Transverse colon (tissue), 4 donors: ENCODE results near the gene INHBC. TPM values are rescaled to one million over a fixed set of nuclear protein-coding genes. Genes with fewer than 3 reads are reported as not detected.

Source experiments
- DNase-seq: peaks from one replicate; pipeline ENCODE4 v3.0.0-alpha.2; 2019
- H3K27ac ChIP-seq, 4 donors: fragments of 200-600 bp; sonication (generic); 2 replicates each; pipeline ENCODE4 v1.5.1; 2016 to 2018; ENCODE audit warnings: inconsistent platforms in 4 of 4
- H3K27me3 ChIP-seq: fragments of 200-600 bp; sonication (generic); 2 replicates; pipeline ENCODE4 v1.5.1; 2017; ENCODE audit warnings: inconsistent platforms
- H3K36me3 ChIP-seq, 4 donors: fragments of 200-600 bp; sonication (generic); 2 replicates each; pipeline ENCODE4 v1.5.1; 2017 to 2019; ENCODE audit warnings: inconsistent platforms in 4 of 4
- H3K4me1 ChIP-seq, 4 donors: fragments of 200-600 bp; sonication (generic); 2 replicates each; pipeline ENCODE4 v1.5.1; 2017 to 2020; ENCODE audit warnings: inconsistent platforms in 4 of 4
- H3K4me3 ChIP-seq, 4 donors: fragments of 200-600 bp; sonication (generic); 1 replicate in 1 of 4; 2 replicates in 3 of 4; pipeline versions ENCODE4 v1.5.1 to v1.6.1; 2017 to 2019; ENCODE audit warnings: inconsistent platforms in 4 of 4
- H3K9me3 ChIP-seq, 2 donors: fragments of 200-600 bp; sonication (generic); 2 replicates each; pipeline ENCODE4 v1.5.1; 2017 to 2019; ENCODE audit warnings: inconsistent platforms in 2 of 2
- CTCF ChIP-seq, 5 experiments: fragments of 200-600 bp in 3 of 5; fragments of 450-650 bp in 2 of 5; sonication (generic) in 3 of 5; IDR thresholded peaks; 1 replicate in 2 of 5; 2 replicates in 3 of 5; pipeline ENCODE4 v1.5.1; 2016 to 2017; ENCODE audit warnings: antibody characterized with exemption in 5 of 5, inconsistent platforms in 3 of 5, mild to moderate bottlenecking in 2 of 5, moderate library complexity in 1 of 5
- EP300 ChIP-seq: sonication (generic); formaldehyde crosslinking; IDR thresholded peaks from one replicate; pipeline ENCODE4 v1.6.1; 2017; ENCODE audit warnings: antibody characterized with exemption, low read depth
- POLR2A ChIP-seq: fragments of 450-650 bp; IDR thresholded peaks from one replicate; pipeline ENCODE4 v1.6.1; 2016; ENCODE audit warnings: antibody characterized with exemption, mild to moderate bottlenecking, moderate library complexity
- POLR2AphosphoS5 ChIP-seq, 3 donors: sonication (generic); formaldehyde crosslinking; IDR thresholded peaks; one replicate each; pipeline ENCODE4 v1.6.1; 2016; ENCODE audit warnings: antibody characterized with exemption in 3 of 3
- WGBS, 2 donors: methylation state at CpG; one replicate each; pipeline ENCODE4 v1.1.5; 2018; ENCODE audit warnings: low coverage in 1 of 2; 5-methylcytosine and 5-hydroxymethylcytosine counted together
- in situ Hi-C, 4 donors: fragments of 200-750 bp; cut with MboI; loops; one replicate each; pipeline versions ENCODE4 v1.15.0 to v1.15.1; 2017; ENCODE audit warnings: low sequenced_read_pairs in 3 of 4, low pct_ligation_motif_present in 1 of 4, low pct_unique_long_range_greater_than_20kb in 1 of 4
- intact Hi-C: fragments of 100-400 bp; cut with DNase I; formaldehyde crosslinking; loops from one replicate; pipeline ENCODE4 v1.15.1; 2023; ENCODE audit warnings: low total_unique reads
- total RNA-seq, 4 donors: library from RNA; depleted of rRNA; stranded (reverse); fragments of >200 nt; gene quantifications; one replicate each; pipeline ENCODE4 v1.1.0, GENCODE V29; 2016

Gene INHBC
- total RNA-seq, 4 donors from 2014 or later, result not detected

GRCh38 chr12:57415088-57415487 lies 19.5 kb upstream of the INHBC start:
- Histone ChIP-seq H3K4me3 (no peak overlapping the region), H3K9me3 (no peaks in the 10 kb centered on the region), H3K27me3 (no peaks in the 10 kb centered on the region), H3K27ac (no peak overlapping the region), H3K36me3 (no peaks in the 10 kb centered on the region), H3K4me1 (no peaks in the 10 kb centered on the region)
- no peak for DNase-seq
- in situ Hi-C loops (no loop called here), intact Hi-C loops (no loop called here)
- no peak for TF ChIP-seq CTCF (IDR thresholded peaks at IDR 0.05)
- no peak for TF ChIP-seq POLR2AphosphoS5 (IDR thresholded peaks at IDR 0.05)
- TF ChIP-seq POLR2A, result no peak
- TF ChIP-seq EP300, result no peak
- WGBS, 2 donors, result 84 to 93% methylated on average over 2 of the region's 2 CpGs

DNA sequence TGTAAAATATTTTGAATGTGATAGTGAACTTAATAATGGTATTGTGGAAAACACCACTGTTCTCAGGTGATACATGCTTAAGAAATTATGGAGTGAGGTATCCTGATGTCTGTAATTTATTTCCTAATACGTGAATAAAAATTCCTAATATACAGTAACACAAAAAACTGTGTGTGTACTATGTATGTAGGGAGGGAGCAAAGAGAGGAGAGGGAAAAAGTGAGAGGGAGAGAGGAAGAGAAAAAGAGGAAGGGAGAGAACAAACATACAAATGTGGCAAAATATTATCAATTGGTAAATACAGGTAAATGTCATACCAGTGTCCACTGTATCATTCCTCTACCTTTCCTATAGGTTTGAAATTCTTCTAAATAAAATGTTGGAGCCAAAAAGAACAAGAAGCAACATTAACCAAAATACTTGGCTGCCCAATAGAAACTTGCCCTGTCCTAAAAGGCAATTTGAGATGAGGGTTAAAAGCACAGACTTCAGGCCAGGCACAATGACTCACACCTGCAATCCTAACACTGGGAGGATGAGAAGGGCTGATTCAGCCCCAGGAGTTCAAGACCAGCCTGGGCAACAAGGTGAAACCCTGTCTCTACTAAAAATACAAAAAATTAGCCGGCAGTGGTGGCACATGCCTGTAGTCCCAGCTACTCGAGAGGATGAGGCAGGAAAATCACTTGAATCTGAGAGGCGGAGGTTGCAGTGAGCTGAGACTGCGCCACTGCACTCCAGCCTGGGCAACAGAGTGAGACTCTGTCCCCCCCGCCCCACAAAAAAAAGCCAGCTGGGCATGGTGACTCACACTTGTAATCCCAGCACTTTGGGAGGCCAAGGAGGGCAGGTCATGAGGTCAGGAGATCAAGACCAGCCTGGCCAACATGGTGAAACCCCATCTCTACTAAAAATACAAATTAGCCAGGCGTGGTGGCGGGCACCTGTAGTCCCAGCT lies 18.3 kb upstream of the INHBC start:
- H3K9me3 ChIP-seq, result no peaks in the 10 kb centered on the region
- H3K36me3 ChIP-seq, result no peaks in the 10 kb centered on the region
- H3K27me3 ChIP-seq, result no peaks in the 10 kb centered on the region
- H3K4me1 ChIP-seq, result no peaks in the 10 kb centered on the region
- no peak for DNase-seq
- in situ Hi-C loops (no loop called here), intact Hi-C loops (no loop called here)
- no peak overlapping the region for H3K27ac ChIP-seq
- WGBS, 2 donors, result 90% methylated on average over 6 to 8 of the region's 8 CpGs
- no peak for TF ChIP-seq POLR2AphosphoS5 (IDR thresholded peaks at IDR 0.05)
- TF ChIP-seq POLR2A, result no peak
- no peak for TF ChIP-seq CTCF (IDR thresholded peaks at IDR 0.05)
- no peak for TF ChIP-seq EP300
- H3K4me3 ChIP-seq, result no peak overlapping the region

- H3K4me3 ChIP-seq, result no peak overlapping the region
- H3K9me3 ChIP-seq, result no peaks in the 10 kb centered on the region
- DNase-seq, result no peak
- intact Hi-C loops (no loop called here), in situ Hi-C loops (no loop called here)
- no peak overlapping the region for H3K27ac ChIP-seq
- no peaks in the 10 kb centered on the region for H3K27me3 ChIP-seq
- no peak for TF ChIP-seq POLR2A
- no peak for TF ChIP-seq CTCF (IDR thresholded peaks at IDR 0.05)
- no peak for TF ChIP-seq EP300
- TF ChIP-seq POLR2AphosphoS5 (IDR thresholded peaks at IDR 0.05), result no peak
- no peaks in the 10 kb centered on the region for H3K4me1 ChIP-seq
- no peaks in the 10 kb centered on the region for H3K36me3 ChIP-seq
- 88 to 91% methylated on average over 6 to 9 of the region's 9 CpGs for WGBS, 2 donors
These were observed 16.3 kb upstream of the INHBC start for GRCh38 chr12:57418255-57418654.

GRCh38 chr12:57419495-57419894 lies 15.1 kb upstream of the INHBC start:
- TF ChIP-seq POLR2AphosphoS5 (IDR thresholded peaks at IDR 0.05) (no peak), CTCF (IDR thresholded peaks at IDR 0.05) (no peak), EP300 (no peak), POLR2A (no peak)
- intact Hi-C loops (no loop called here), in situ Hi-C loops (no loop called here)
- 86 to 95% methylated on average over 2 of the region's 2 CpGs for WGBS, 2 donors
- no peaks in the 10 kb centered on the region for H3K9me3 ChIP-seq
- no peak overlapping the region for H3K4me3 ChIP-seq
- H3K27me3 ChIP-seq, result no peaks in the 10 kb centered on the region
- no peak overlapping the region for H3K27ac ChIP-seq
- no peak for DNase-seq
- no peaks in the 10 kb centered on the region for H3K4me1 ChIP-seq
- H3K36me3 ChIP-seq, result no peaks in the 10 kb centered on the region
